GM18507 (cell line): ENCODE data around the gene NHSL1.

Experiments
- DNase-seq: peaks from one replicate; pipeline ENCODE4 v3.0.0; 2011; ENCODE audit warnings: low read depth; ENCODE audit not compliant: insufficient read length; ENCODE audit errors: extremely low spot score
- FAIRE-seq: peaks from 2 replicates; lab custom pipeline; 2011; peaks lifted over from hg19 to GRCh38; lab: Jason Lieb, UNC

Gene NHSL1

DNA sequence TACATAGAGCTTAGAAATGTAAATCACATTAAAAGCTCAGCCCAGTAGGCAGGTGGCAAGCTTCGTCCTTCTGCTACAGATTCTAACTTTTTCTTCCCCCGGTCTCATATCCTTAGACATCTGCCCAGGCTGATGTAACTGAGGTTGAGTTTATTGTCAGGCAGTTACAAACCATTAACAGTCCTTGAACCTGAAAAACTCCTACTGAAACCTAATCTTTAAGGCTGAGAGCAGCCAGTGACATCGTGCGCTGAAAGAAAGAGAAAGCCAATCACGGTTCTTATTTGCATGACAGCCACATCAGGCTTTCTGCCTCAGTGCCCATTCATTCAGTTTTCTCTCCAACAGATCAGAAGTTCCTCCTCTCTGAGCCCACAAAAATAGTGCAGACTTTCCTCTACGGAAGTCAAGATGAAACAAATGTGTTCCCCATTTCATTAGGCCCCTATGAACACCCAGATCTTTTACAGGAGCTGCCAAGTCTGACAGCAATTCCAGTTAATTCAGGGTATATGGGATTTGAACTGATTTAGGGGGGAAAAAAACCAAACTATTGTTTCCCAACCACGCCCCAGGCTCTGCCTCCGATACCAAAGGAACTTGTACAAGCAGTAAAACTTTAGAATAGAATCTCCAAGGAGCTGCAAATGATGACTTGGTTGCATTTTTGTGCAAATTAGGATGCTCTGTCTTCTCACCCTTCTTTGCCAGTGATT lies at the start of gene NHSL1:
Gene NHSL1 (minus strand): TSS at position 192 of the 716 bp plus-strand sequence. CDS start 204 bp downstream, outside the sequence.
- FAIRE-seq (peak; percentile 89), DNase-seq (peak; percentile 7)

DNA sequence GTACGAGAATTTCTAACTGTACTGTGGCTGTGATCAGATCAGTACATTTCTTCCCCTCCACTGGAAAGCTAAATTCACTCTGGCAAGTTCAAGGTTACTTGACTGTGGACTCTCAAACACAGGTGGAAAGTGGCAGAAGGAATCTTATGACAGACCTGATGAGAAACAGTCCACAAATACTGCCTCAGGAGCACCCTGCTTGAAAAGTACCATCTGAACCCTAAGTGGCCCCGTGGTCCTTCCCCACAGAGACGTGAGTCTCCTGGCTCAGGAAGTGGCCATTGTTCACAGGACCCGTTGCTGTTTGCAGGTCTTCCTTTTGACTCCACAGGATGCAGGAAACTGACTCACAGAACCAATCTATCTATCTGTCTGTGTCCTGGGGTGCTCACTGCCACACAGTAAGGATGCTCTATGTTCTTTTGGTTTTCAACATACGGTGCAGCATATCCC lies 47.5 kb upstream of the NHSL1 start:
- DNase-seq (no peak), FAIRE-seq (no peak)

GRCh38 chr6:138545621-138545980 lies 46.3 kb upstream of the NHSL1 start:
- FAIRE-seq (no peak), DNase-seq (no peak)

GRCh38 chr6:138544501-138544900 lies 45.2 kb upstream of the NHSL1 start:
- DNase-seq (no peak), FAIRE-seq (no peak)

GRCh38 chr6:138543657-138544056 lies 44.4 kb upstream of the NHSL1 start:
- FAIRE-seq (no peak), DNase-seq (no peak)

DNA sequence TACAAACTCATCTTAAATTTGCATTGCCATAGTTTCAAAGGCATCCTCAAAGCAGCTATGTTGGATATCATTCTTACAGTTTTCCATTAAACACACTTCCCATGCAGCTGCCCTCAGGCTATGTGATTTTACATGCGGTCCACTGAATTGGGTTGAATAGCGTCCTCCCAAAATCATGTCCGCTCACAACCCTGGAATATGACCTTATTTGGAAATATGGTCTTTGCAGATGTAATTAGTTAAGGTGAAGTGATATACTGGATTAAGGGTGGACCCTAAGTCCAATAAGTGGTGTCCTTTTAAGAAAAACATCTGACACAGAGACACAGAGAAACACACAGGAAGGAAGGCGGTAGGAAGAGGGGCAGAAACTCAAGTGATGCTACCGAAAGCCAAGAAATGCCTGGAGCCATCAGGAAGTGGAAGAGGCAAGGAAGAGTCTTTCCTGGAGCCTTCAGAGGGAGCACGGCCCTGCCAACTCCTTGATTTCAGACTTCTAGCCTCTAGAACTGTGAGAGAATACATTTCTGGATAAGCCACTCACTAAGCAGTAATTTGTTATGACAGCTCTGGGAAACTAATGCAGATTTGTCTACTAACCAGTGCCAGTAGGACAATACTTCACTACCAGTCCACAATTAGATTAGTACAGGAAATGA lies 42.7 kb upstream of the NHSL1 start:
- DNase-seq (no peak), FAIRE-seq (no peak)

DNA sequence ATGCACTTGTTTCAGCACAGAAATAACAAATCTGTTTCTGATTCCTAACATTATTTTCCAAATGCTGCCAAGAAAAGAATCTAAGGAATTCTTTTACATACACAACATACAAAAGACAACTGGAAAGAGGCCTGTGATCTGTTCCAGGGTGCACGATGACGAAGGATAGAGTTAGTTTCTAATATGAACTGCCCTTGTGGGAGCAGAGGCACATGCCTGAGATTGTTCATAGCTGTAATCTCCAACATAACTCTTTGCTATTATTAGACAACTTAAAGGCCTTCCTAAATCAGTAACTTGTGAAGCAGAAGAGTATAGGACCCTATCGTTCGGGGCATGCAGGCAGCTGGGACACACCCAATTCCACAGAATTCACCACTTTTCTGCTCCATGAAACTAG lies 41.2 kb upstream of the NHSL1 start:
- no peak for DNase-seq
- no peak for FAIRE-seq

DNA sequence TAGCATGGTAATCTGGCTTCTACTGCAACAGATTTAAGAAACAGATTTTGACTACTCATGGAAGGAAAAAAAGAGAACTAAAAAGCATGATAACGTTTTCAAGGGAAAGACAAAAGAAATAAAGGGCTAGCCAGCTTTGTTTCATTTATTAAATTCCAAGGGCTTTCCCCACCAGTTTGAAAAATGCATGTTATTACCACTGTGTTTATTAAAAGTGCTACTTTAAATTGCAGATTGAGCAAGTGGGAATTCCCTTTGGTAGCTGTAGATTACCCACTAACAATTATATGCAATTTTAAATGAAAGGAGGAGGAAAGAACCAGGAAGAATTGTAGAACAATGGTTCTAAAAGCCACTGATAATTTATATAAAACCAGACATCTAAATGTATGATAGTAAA lies 40.6 kb upstream of the NHSL1 start:
- FAIRE-seq, result no peak
- DNase-seq, result no peak

- no peak for DNase-seq
- no peak for FAIRE-seq
These were observed 39.2 kb upstream of the NHSL1 start for GRCh38 chr6:138538390-138539031.

- FAIRE-seq (no peak), DNase-seq (no peak)
These were observed 37.8 kb upstream of the NHSL1 start for GRCh38 chr6:138537106-138537505.

DNA sequence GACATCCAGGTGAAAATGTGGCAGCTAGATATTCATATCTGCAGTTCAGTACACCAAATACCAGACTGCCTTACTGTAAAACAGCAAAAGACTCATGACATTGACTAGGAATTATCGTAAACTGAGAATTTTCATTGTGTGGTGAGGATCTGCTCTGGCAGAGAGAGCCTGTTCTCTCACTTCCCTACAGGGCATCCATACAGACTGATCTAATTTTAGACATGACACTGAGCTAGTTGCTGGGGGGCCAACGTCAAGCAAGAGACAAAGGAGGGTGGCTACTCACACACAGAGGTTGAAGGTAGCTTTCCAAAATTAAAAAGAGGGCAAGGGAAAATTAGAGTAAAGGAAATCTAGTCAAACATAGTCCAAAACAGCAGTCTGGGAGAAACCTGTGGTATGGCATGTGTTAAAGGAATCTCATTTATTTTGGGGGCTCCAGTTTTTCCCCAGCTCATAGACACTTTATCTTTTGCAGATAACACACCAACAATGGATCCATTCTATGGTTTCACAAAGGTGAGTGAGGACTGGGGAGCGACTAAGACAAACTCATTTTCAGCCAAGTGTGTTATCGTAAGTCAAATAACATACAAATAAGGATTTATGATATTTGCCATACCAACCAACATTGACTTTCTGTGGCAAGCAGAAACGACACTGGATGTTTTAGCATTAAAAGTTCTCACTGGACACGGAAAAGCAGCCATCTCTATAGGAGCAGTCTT lies 36.6 kb upstream of the NHSL1 start:
- DNase-seq, result no peak
- FAIRE-seq, result no peak

DNA sequence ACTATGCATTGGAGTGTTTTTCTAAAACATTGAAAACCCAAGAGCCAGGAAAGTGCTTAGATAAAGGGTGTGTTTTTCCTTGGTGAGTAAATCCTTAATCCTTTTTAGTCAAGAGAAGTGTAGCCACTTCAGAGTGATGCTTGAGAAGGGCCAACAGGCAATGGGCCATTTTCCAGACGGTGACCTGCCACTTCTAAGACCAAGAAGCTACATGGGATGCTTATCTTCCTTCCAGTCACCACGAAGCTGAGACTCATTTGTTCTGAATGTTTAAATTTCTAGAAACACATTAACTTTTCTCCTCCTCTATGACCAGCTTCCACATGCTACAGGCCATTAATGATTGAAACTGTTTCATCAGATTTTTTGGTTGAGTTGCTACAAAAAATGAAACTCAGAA lies 34.4 kb upstream of the NHSL1 start:
- DNase-seq (no peak), FAIRE-seq (no peak)

DNA sequence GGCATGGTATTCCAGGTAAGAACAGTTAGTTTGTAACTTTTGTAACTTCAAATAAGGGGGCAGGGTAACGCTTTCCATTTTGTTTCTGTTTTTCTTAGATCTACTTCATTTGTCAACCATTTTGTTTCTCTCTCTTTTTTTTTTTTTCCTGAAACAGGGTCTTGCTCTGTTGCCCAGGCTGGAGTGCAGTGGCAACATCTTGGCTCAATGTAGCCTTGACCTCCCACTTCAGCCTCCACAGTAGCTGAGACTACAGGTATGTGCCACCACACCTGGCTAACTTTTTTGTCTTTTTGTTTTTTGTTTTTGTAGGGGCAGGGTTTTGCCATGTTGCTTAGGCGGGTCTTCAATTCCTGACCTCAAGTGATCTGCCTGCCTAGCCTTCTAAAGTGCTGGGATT lies 32.1 kb upstream of the NHSL1 start:
- FAIRE-seq, result no peak
- DNase-seq, result no peak

- DNase-seq, result no peak
- no peak for FAIRE-seq
These were observed 30.2 kb upstream of the NHSL1 start for GRCh38 chr6:138529478-138529877.

GRCh38 chr6:138528956-138529355 lies 29.7 kb upstream of the NHSL1 start:
- DNase-seq (no peak), FAIRE-seq (no peak)

DNA sequence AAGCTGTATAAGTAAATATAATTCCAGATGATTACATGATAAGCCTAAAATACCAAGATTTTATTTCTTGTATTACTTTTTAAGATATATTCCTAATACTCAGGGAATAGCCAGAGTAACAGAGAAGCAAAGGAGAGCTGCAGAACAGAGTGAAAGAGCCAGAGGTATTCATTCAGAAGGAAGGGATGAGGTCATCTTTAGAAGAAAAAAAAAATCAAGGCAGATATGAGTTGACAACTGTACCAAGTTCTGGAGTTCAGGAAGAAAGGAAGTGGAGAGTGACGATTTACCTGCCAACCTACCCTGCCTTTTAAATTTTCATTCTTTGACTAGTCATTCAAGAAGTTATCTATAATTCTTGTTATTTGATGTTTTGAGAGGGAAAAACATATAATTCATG lies 28.8 kb upstream of the NHSL1 start:
- no peak for DNase-seq

DNA sequence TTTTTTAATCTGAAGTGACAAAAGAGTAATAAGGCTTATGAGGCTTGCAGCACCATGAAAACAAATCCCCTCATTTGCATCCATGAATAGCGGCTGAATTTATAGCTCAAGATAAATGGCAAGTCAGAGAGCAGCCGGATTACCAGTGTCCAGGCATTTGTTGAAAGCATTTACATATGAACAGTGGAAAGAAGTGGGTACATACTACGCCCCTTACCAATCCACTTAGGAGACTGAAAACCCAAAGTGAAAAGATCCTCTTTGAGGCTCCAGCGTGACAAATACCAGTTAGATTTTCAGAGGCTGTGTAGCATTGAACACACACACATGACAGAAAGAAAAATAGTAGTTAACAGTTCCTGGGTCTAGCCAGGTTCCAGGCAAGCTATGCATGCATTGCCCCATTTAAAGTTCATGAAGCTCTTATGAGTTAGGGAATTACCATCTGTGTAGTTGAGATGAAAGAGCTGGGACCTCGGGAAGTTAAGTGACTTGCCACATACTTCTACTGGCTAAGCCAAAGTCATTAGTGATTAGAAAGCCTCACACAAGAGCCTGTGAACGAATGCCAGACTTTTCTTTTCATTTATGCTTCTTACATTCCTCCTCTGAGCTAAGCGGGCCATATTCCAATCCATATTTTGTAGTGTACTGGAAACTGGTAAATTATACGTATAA lies 28.3 kb upstream of the NHSL1 start:
- DNase-seq, result no peak
- no peak for FAIRE-seq

More for the DNA sequence above, 28.8 kb upstream of the NHSL1 start:
- FAIRE-seq, result no peak

DNA sequence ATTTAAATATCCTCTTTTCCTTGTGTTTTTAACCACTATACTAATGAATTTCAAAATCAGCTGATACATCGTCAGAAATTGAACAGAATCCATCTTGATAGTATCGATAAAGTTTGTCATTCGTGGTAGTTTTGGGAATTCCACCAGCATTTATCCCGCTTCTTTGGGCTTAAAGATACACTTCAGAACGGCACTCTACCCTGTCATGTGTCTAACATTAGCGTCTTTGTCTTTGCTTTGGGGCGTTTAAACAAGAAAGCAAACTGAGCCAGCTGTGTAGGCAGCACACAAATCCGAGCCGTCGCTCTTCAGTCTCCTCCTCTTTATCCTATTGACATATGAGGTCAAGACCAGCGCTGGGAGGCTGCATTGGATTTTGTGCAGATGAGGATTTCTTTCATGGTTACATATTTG lies 27.5 kb upstream of the NHSL1 start:
- FAIRE-seq (no peak), DNase-seq (no peak)

DNA sequence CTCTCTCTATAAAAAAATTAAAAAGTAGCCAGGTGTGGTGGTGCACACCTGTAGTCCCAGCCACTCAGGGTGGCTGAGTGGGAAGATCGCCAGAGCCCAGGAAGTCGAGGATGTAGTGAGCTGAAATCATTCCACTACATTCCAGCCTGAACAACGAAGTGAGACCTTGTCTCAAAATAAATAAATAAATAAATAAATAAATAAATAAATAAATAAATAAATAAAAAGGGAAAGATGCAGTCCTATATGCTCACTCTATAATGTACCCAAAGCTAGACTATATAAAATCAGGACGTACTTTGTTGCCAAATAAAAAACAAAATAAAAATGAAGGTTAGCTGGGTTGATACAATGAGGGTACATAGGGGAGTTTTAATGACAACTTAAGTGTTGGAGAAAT lies 26.1 kb upstream of the NHSL1 start:
- no peak for DNase-seq
- no peak for FAIRE-seq

DNA sequence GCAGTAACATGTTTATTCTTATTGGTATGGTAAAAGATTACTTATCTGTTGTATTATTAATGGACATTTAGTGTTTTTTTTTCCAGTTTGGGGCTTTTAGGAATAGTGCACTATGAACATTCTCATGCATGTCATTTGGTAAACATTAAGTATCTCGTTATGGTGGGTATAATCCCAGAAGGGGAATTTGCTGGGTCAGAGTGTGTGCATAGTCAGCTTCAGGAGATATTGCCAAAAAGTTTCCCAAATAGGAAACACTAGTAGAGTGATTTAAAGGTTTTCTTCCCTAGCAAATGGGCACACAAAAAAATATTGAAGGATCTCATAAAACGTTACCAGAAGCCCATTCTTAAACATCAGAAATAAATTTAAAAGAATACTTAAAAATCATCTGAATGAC lies 25.2 kb upstream of the NHSL1 start:
- DNase-seq (no peak), FAIRE-seq (no peak)
